ENCODE results near the gene CCL8. TPM values are rescaled to one million over a fixed set of nuclear protein-coding genes. Genes with fewer than 3 reads are reported as not detected.

The CCL8 gene
- polyA plus RNA-seq, 6 donors from 2014 or later = not detected

GRCh38 chr17:34337701-34338100 lies 18.5 kb downstream of the CCL8 start:
- ATAC-seq (ENCODE audit: low read depth in 2 of 2) = no peak
- Mint-ChIP-seq H3K27ac (no peak overlapping the region), H3K27me3 (peaks cover 33 to 79% (median 57%) of the 10 kb centered on the region in 3 donors), H3K9me3 (peaks cover 0 to 19% (median 11%) of the 10 kb centered on the region in 7 donors), H3K36me3 (no peaks in the 10 kb centered on the region), H3K4me1 (peaks cover 0 to 15% (median 2%) of the 10 kb centered on the region in 3 donors), H3K4me3 (no peak overlapping the region)
- no peak for DNase-seq

DNA sequence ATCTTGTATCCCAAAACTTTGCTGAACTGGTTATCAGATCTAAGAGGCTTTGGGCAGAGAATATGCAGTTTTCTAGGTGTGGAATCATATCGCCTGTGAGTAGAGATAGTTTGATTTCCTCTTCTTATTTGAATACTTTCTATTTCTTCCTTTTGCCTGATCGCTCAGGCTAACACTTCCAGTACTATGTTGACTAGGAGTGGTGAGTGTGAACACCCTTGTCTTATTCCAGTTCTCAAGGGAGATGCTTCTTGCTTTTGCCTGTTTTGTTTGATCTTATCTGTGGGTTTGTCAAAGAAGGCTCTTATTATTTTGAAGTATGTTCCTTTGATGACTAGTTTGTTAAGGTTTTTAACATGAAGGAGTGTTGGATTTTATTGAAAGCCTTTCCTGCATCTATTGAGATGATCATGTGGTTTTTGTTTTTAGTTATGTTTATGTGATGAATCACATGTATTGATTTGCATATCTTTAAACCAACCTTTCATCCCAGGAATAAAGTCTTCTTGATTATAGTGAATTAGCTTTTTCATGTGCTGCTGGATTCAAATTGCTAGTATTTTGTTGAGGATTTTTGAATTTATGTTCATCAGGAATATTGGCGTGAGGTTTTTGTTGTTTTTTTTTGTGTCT lies 20.0 kb downstream of the CCL8 start:
- no peak overlapping the region for H3K4me3 Mint-ChIP-seq
- no peaks in the 10 kb centered on the region for H3K36me3 Mint-ChIP-seq
- H3K27ac Mint-ChIP-seq = no peak overlapping the region
- ATAC-seq (ENCODE audit: low read depth in 2 of 2) (no peak), DNase-seq (no peak)
- H3K9me3 Mint-ChIP-seq = peaks cover 0 to 19% (median 8%) of the 10 kb centered on the region in 7 donors
- H3K27me3 Mint-ChIP-seq = peaks cover 35 to 82% (median 63%) of the 10 kb centered on the region in 3 donors
- peaks cover 0 to 15% (median 2%) of the 10 kb centered on the region in 3 donors for H3K4me1 Mint-ChIP-seq

DNA sequence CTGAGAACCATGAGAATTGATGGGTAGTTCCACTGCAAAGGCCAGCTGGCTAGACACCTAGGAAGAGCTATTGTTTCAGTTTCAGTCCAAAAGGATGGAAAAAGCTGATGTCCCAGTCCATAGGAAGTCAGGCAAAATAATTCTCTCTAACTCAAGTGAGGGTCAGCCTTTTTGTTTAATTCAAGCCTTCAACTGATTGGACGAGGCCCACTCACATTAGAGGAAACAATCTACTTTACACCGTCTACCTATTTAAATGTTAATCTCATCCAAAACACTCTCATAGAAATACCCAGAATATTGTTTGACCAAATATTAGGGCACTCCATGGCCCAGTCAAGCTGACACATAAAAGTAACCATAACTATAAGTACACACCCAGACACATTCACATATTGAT lies 22.7 kb downstream of the CCL8 start:
- peaks cover 0 to 15% (median 2%) of the 10 kb centered on the region in 3 donors for H3K4me1 Mint-ChIP-seq
- H3K27ac Mint-ChIP-seq = no peak overlapping the region
- peaks cover 34 to 71% (median 63%) of the 10 kb centered on the region in 3 donors for H3K27me3 Mint-ChIP-seq
- no peaks in the 10 kb centered on the region for H3K36me3 Mint-ChIP-seq
- ATAC-seq (ENCODE audit: low read depth in 2 of 2) = no peak
- H3K9me3 Mint-ChIP-seq = no peaks in the 10 kb centered on the region
- no peak for DNase-seq
- no peak overlapping the region for H3K4me3 Mint-ChIP-seq

- H3K4me1 Mint-ChIP-seq = no peaks in the 10 kb centered on the region
- H3K27me3 Mint-ChIP-seq = peaks cover 27 to 50% (median 41%) of the 10 kb centered on the region in 3 donors
- no peaks in the 10 kb centered on the region for H3K9me3 Mint-ChIP-seq
- H3K4me3 Mint-ChIP-seq = no peak overlapping the region
- ATAC-seq (ENCODE audit: low read depth in 2 of 2) (no peak), DNase-seq (no peak)
- no peak overlapping the region for H3K27ac Mint-ChIP-seq
- H3K36me3 Mint-ChIP-seq = no peaks in the 10 kb centered on the region
Measured at GRCh38 chr17:34347063-34347462, 27.8 kb downstream of the CCL8 start.

DNA sequence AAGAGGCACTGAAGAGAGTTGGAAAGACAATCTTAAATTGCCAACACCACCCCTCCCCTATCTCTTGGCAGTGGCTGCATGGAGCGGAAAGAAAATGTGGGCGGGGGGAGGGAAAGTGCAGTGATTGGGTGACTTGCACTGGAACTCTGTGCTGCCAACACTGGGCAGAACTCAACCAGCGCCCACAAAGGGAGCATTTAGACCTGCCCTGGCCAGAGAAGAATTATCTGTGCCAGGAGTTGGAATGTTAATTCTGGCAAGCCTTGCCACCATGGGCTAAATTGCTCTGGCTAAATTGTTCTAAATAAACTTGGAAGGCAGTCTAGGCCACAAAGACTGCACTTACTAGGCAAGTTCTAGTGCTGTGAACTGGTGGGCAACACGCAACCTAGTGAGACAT lies 30.5 kb downstream of the CCL8 start:
- no peak overlapping the region for H3K27ac Mint-ChIP-seq
- H3K4me3 Mint-ChIP-seq = no peak overlapping the region
- ATAC-seq (ENCODE audit: low read depth in 2 of 2) (no peak), DNase-seq (no peak)
- H3K27me3 Mint-ChIP-seq = peaks cover 19 to 34% (median 30%) of the 10 kb centered on the region in 3 donors
- no peaks in the 10 kb centered on the region for H3K36me3 Mint-ChIP-seq
- H3K4me1 Mint-ChIP-seq = no peaks in the 10 kb centered on the region
- peaks cover 0 to 6% (median 5%) of the 10 kb centered on the region in 7 donors for H3K9me3 Mint-ChIP-seq

DNA sequence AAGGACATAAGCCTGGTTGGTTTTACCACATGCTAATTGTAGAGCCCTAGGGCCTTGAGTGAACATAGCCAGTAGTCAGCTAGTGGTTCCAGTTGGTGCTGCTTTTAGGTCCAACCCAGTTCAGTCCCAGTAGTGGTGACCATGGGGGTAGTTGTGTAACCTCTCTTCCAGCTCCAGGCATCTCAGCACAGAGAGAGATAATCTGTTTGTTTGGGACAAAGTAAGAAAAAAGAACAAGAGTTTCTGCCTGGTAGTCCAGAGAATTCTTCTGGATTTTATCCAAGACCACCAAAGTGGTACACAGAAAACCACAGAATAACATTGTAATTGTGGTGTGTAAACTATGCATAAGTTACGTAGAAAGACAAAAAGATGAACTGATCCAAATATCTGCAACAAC lies 31.9 kb downstream of the CCL8 start:
- DNase-seq (no peak), ATAC-seq (ENCODE audit: low read depth in 2 of 2) (no peak)
- H3K36me3 Mint-ChIP-seq = no peaks in the 10 kb centered on the region
- no peaks in the 10 kb centered on the region for H3K4me1 Mint-ChIP-seq
- no peak overlapping the region for H3K4me3 Mint-ChIP-seq
- H3K27ac Mint-ChIP-seq = no peak overlapping the region
- peaks cover 0 to 6% (median 5%) of the 10 kb centered on the region in 7 donors for H3K9me3 Mint-ChIP-seq
- H3K27me3 Mint-ChIP-seq = peaks cover 19 to 34% (median 30%) of the 10 kb centered on the region in 3 donors

DNA sequence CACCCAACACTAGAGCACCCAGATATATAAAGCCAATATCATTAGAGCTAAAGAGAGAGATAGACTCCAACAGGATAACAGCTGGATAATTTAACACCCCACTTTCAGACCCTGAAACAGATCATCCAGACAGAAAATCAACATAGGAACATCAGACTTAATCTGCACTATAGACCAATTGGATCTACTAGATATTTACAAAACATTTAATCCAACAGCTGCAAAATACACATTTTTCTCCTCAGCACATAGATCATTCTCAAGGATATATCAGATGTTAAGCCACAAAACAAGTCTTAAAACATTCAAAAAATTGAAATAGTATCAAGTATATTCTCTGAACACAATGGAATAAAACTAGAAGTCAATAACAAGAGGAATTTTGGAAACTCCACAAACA lies 33.0 kb downstream of the CCL8 start:
- H3K4me3 Mint-ChIP-seq = no peak overlapping the region
- peaks cover 0 to 6% (median 5%) of the 10 kb centered on the region in 7 donors for H3K9me3 Mint-ChIP-seq
- no peak overlapping the region for H3K27ac Mint-ChIP-seq
- ATAC-seq (ENCODE audit: low read depth in 2 of 2) (no peak), DNase-seq (no peak)
- H3K36me3 Mint-ChIP-seq = no peaks in the 10 kb centered on the region
- no peaks in the 10 kb centered on the region for H3K4me1 Mint-ChIP-seq
- peaks cover 13 to 29% (median 19%) of the 10 kb centered on the region in 3 donors for H3K27me3 Mint-ChIP-seq

DNA sequence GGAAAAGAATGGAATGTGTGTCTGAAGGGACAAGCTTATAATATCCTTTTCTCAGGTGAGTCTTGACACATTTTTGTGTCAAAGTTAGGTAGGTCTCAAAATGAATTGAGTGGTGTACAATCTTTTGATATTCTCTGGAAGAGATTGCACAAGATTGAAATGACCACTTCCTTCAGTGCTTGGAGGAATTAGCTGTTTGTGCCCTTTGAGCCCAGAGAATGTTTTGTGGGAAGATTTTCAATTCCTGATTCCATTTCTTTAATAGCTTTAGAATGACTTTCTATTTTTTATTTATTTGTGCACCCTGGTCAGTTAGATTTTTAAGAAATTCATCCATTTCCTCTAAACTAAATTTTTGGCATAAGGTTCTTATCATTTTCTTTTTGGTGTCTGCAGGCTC lies 35.4 kb downstream of the CCL8 start:
- DNase-seq = no peak
- Mint-ChIP-seq H3K4me3 (no peak overlapping the region), H3K27ac (no peak overlapping the region), H3K9me3 (peaks cover 0 to 6% (median 5%) of the 10 kb centered on the region in 7 donors), H3K36me3 (no peaks in the 10 kb centered on the region), H3K27me3 (peaks cover 11 to 18% (median 15%) of the 10 kb centered on the region in 3 donors), H3K4me1 (no peaks in the 10 kb centered on the region)
- ATAC-seq (ENCODE audit: low read depth in 2 of 2) = no peak

GRCh38 chr17:34356194-34356593 lies 37.0 kb downstream of the CCL8 start, which contains the start of gene CCL13:
Gene CCL13, plus strand, starts transcription at chr17:34356480. Its CDS starts 47 bp downstream, at chr17:34356527.
- ATAC-seq (ENCODE audit: low read depth in 2 of 2) (no peak), DNase-seq (no peak)
- Mint-ChIP-seq H3K9me3 (peaks cover 0 to 6% (median 5%) of the 10 kb centered on the region in 7 donors), H3K4me3 (peak within 1 kb of the TSS in 1 of 8 donors; percentile 23), H3K36me3 (no peaks in the 10 kb centered on the region), H3K27ac (no peak within 1 kb of the TSS), H3K27me3 (peaks cover 9 to 19% (median 13%) of the 10 kb centered on the region in 3 donors), H3K4me1 (no peaks in the 10 kb centered on the region)

- DNase-seq (no peak), ATAC-seq (ENCODE audit: low read depth in 2 of 2) (no peak)
- Mint-ChIP-seq H3K9me3 (peaks cover 0 to 6% (median 5%) of the 10 kb centered on the region in 7 donors), H3K36me3 (no peaks in the 10 kb centered on the region), H3K4me3 (no peak overlapping the region), H3K27me3 (peaks cover 10 to 31% (median 15%) of the 10 kb centered on the region in 3 donors), H3K27ac (no peak overlapping the region), H3K4me1 (no peaks in the 10 kb centered on the region)
Measured at GRCh38 chr17:34357398-34357797, 38.2 kb downstream of the CCL8 start.

DNA sequence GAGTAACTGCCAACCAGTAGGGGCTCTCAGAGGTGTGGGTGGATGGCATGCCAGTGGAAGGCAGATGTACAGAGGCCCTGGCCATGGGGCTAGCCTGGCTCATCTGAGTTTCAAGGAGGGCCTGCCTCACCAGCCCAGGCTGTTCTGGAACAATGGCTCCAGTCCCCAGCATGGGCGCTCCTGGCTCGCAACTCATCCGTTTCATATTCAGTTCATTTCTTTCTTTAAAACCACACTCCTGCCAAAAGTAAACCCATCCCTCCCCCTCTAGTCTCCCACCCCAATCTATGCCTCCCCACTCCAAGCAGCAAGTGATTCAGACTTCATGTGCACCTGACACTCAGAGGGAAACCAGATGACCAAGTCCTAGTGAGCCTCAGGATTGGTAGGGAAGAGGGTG lies 39.4 kb downstream of the CCL8 start:
- Mint-ChIP-seq H3K9me3 (peaks cover 0 to 5% (median 4%) of the 10 kb centered on the region in 7 donors), H3K27me3 (peaks cover 10 to 26% (median 15%) of the 10 kb centered on the region in 3 donors), H3K36me3 (no peaks in the 10 kb centered on the region), H3K4me1 (no peaks in the 10 kb centered on the region), H3K4me3 (no peak overlapping the region), H3K27ac (no peak overlapping the region)
- ATAC-seq (ENCODE audit: low read depth in 2 of 2) (no peak), DNase-seq (no peak)

GRCh38 chr17:34360601-34361270 lies 41.5 kb downstream of the CCL8 start:
- Mint-ChIP-seq H3K4me1 (peaks cover 6 to 10% (median 10%) of the 10 kb centered on the region in 3 donors), H3K27me3 (peaks cover 21 to 32% (median 25%) of the 10 kb centered on the region in 3 donors), H3K4me3 (no peak overlapping the region), H3K27ac (no peak overlapping the region), H3K9me3 (no peaks in the 10 kb centered on the region), H3K36me3 (no peaks in the 10 kb centered on the region)
- no peak for DNase-seq
- ATAC-seq (ENCODE audit: low read depth in 2 of 2) = no peak

DNA sequence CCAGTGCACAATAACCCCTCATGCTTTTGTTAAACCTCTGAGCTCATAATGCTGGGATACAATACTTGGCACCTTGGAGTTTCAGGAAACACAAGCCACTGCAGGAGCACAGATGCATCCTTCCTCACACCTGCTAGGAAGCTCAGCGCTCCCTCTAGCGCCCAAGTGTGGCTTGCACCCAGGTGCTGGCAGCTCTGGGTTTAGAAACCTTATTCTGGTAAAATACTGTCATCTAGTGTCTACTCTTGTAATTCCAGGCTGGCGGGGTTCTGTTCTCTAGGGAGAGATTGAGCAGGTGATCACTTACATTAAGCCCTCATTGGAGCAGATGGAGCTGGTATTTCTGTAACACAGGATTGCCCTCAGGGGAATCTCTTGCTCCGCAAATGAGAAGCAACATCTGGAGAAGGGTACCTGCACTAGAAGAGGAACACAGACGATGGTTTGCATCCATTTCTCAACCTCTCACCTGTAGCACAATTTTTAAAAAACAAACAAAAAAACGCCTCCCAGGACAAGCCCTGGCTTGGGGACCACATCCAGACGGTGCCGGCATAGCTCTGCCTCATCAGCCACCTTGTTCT lies 42.3 kb downstream of the CCL8 start:
- Mint-ChIP-seq H3K27me3 (peaks cover 23 to 32% (median 27%) of the 10 kb centered on the region in 3 donors), H3K4me3 (no peak overlapping the region), H3K4me1 (peaks cover 6 to 10% (median 10%) of the 10 kb centered on the region in 3 donors), H3K9me3 (no peaks in the 10 kb centered on the region), H3K36me3 (no peaks in the 10 kb centered on the region), H3K27ac (no peak overlapping the region)
- peak; percentile 69 for DNase-seq
- peak; percentile 87 to 94 for ATAC-seq (ENCODE audit: low read depth in 2 of 2)
